Brain microvascular endothelial cell (primary cell): ENCODE measurements around the gene CPEB3.
"Not testable (repeated sequence)": the region's sequence is repeated elsewhere in the genome, so short reads cannot be mapped to it uniquely, and the experiment has no call there.

Experiments used
- DNase-seq: peaks from one replicate; pipeline ENCODE4 v3.0.0-alpha.2; 2020
- H3K27ac ChIP-seq: fragments of 250-450 bp; sonication (Bioruptor Pico); 2 replicates; pipeline ENCODE4 v1.5.1; 2020; ENCODE audit warnings: mild to moderate bottlenecking, moderate library complexity
- H3K27me3 ChIP-seq: fragments of 250-450 bp; sonication (Bioruptor Pico); replicated peaks from 2 replicates; pipeline ENCODE4 v1.5.1; 2020; ENCODE audit warnings: mild to moderate bottlenecking
- H3K36me3 ChIP-seq: fragments of 250-450 bp; sonication (Bioruptor Pico); replicated peaks from 2 replicates; pipeline ENCODE4 v1.5.1; 2020; ENCODE audit warnings: mild to moderate bottlenecking
- H3K4me3 ChIP-seq: 2 replicates; pipeline ENCODE4 v1.5.1; 2011; ENCODE audit warnings: low read depth, mild to moderate bottlenecking, control low read depth, low read length, moderate library complexity
- CTCF ChIP-seq: IDR thresholded peaks from 2 replicates; pipeline ENCODE4 v1.5.1; 2011; ENCODE audit warnings: low read depth, mild to moderate bottlenecking, moderate library complexity, low read length, control low read depth, inconsistent platforms; ENCODE audit errors: missing control alignments
- in situ Hi-C: cut with HindIII; loops from 2 replicates; pipeline ENCODE4 v1.10.0; 2017; ENCODE audit warnings: low sequenced_read_pairs, low pct_ligation_motif_present

Gene CPEB3

GRCh38 chr10:92290837-92291615 is at the start of gene CPEB3, which contains the start of gene MARCHF5:
CPEB3 (minus strand) TSS chr10:92291078; CDS start chr10:92240350, 50,728 bp downstream.
MARCHF5 (plus strand) TSS chr10:92291167; CDS start chr10:92291495, 328 bp downstream.
- peak; percentile 95 for DNase-seq
- in situ Hi-C loops, result no loop called here
- peak; percentile 77 for TF ChIP-seq CTCF
- peak within 1 kb of the TSS; percentile 87 for H3K27ac ChIP-seq
- H3K36me3 ChIP-seq, result peaks cover 2% of the 10 kb centered on the region
- peak within 1 kb of the TSS; percentile 92 for H3K4me3 ChIP-seq
- H3K27me3 ChIP-seq, result no peaks in the 10 kb centered on the region

GRCh38 chr10:92329927-92330326 is 39.0 kb upstream of the CPEB3 start:
- DNase-seq, result not testable (repeated sequence)

GRCh38 chr10:92328993-92329392 is 38.1 kb upstream of the CPEB3 start:
- H3K4me3 ChIP-seq, result no peak overlapping the region
- no peaks in the 10 kb centered on the region for H3K36me3 ChIP-seq
- no peak for TF ChIP-seq CTCF
- no peak for DNase-seq
- H3K27me3 ChIP-seq, result no peaks in the 10 kb centered on the region
- in situ Hi-C loops, result no loop called here
- H3K27ac ChIP-seq, result no peak overlapping the region

More at GRCh38 chr10:92329927-92330326, 39.0 kb upstream of the CPEB3 start:
- H3K4me3 ChIP-seq, H3K27me3 ChIP-seq, H3K36me3 ChIP-seq, in situ Hi-C loops, H3K27ac ChIP-seq: not testable (repeated sequence)

- in situ Hi-C loops, result no loop called here
- no peak for TF ChIP-seq CTCF
- no peak for DNase-seq
- no peak overlapping the region for H3K27ac ChIP-seq
- H3K36me3 ChIP-seq, result no peaks in the 10 kb centered on the region
- no peaks in the 10 kb centered on the region for H3K27me3 ChIP-seq
- no peak overlapping the region for H3K4me3 ChIP-seq
These were observed 36.9 kb upstream of the CPEB3 start for GRCh38 chr10:92327445-92328433.

GRCh38 chr10:92323079-92323478 is 32.2 kb upstream of the CPEB3 start:
- no peak for DNase-seq
- in situ Hi-C loops, result no loop called here
- no peak for TF ChIP-seq CTCF
- H3K4me3 ChIP-seq, result no peak overlapping the region
- H3K36me3 ChIP-seq, result peaks cover 4% of the 10 kb centered on the region
- H3K27ac ChIP-seq, result no peak overlapping the region
- H3K27me3 ChIP-seq, result no peaks in the 10 kb centered on the region

- in situ Hi-C loops, result no loop called here
- Histone ChIP-seq H3K4me3 (no peak overlapping the region), H3K27me3 (no peaks in the 10 kb centered on the region), H3K27ac (no peak overlapping the region), H3K36me3 (peaks cover 15% of the 10 kb centered on the region)
- no peak for TF ChIP-seq CTCF
- no peak for DNase-seq
These were observed 25.7 kb upstream of the CPEB3 start for GRCh38 chr10:92316610-92317009.
